SW 1271 (cell line): Measurements from ENCODE around the gene AMBRA1.

ENCODE experiments used
- DNase-seq, 2 experiments: peaks; one replicate each; lab custom pipeline; 2025; lab: John Stamatoyannopoulos, UW

Gene AMBRA1, protein sequence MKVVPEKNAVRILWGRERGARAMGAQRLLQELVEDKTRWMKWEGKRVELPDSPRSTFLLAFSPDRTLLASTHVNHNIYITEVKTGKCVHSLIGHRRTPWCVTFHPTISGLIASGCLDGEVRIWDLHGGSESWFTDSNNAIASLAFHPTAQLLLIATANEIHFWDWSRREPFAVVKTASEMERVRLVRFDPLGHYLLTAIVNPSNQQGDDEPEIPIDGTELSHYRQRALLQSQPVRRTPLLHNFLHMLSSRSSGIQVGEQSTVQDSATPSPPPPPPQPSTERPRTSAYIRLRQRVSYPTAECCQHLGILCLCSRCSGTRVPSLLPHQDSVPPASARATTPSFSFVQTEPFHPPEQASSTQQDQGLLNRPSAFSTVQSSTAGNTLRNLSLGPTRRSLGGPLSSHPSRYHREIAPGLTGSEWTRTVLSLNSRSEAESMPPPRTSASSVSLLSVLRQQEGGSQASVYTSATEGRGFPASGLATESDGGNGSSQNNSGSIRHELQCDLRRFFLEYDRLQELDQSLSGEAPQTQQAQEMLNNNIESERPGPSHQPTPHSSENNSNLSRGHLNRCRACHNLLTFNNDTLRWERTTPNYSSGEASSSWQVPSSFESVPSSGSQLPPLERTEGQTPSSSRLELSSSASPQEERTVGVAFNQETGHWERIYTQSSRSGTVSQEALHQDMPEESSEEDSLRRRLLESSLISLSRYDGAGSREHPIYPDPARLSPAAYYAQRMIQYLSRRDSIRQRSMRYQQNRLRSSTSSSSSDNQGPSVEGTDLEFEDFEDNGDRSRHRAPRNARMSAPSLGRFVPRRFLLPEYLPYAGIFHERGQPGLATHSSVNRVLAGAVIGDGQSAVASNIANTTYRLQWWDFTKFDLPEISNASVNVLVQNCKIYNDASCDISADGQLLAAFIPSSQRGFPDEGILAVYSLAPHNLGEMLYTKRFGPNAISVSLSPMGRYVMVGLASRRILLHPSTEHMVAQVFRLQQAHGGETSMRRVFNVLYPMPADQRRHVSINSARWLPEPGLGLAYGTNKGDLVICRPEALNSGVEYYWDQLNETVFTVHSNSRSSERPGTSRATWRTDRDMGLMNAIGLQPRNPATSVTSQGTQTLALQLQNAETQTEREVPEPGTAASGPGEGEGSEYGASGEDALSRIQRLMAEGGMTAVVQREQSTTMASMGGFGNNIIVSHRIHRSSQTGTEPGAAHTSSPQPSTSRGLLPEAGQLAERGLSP (N-terminal part only)

DNA sequence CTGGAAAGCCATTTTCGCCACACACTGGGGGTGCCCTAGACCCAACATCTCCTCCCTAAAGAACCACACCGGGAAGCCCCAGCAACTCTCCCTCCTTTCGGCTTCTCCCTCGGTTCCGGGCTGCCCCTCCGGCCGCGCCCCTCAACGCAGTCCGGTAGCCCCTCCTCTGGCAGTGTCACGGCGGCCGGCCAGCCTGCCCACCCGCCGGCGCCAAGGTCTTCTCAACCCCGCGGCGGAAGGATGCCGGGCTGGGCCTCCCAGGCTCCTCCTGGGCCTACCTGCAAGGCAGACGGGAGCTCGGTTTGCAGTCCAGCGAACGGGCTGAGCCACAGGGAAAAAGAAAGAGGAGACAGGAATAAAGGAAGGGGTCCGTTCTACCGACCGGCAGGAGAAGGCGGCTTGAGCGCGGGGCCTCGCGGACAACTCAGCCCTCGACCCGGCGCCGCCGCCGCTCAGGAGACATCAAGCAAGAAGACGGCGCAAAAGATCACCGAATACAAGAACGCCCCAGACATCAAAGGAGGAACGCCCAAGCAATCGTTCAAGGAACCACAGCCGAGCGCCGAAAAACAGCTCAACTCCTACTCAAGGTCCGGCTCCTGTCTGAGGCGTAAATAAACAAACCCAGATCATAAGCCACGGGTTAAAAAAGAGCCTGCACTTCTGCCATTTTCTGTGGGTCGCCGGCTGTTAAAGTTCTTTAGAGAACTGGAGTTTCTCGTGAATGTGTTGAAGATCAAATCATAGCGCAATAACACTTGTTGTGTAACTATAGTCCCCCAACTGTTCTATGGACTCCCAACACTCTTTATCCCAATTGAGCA is at the start of gene AMBRA1:
Gene AMBRA1, minus strand, starts transcription at position 474 of the 824 bp plus-strand sequence. CDS start 45,643 bp downstream, outside the sequence.
- peak; percentile 60 to 88 for DNase-seq

DNA sequence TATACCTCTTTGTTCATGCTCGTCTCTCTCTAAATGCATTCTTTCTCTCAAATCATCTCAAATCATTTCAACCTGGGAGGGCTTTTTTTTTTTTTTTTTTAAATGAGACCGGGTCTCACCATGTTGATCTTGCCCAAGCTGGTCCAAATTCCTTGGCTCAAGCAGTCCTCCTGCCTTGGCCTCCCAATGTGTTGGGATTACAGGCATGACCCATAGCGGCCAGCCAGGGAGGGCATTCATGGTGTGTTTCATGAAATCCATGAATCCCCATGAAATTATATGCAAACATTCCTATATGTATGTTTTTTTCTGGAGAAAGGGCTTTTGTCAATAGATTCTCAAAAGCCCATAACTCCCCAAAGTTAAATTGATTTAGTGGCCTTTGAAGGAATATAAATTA is 49.7 kb upstream of the AMBRA1 start:
- DNase-seq = no peak

DNA sequence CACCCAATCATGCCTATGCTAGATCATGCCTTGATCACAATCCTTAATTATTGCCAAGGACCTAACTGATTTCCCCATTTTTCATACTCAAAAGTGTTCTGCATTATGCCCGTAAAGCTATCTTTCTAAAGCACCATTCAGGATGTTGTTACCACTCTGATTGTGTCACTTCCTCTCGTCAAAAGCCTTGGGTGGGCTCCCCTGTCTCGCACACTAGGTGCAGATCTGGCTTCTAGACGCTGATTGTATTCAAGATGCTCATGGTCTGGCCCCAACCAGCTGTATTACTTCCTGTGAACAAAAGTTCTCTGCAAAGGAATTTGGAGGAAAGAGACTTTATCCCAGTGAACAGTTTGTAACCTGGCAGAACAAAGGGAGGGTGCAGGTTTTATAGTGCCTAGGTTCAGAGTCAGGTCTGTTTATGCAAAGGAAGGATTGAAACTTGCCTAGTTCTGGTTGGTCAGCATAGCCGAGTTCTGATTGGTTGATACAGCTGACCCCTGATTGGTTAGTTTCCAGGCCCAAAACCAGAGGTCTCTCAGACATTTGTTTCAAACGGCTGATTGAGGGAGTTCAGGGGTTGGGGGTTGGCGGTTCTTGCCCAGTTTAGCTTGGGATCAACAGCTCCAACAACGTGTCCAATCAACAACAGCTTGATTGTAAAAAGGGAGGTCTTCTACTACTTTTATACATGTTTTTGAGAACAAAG is 49.0 kb upstream of the AMBRA1 start:
- no peak for DNase-seq

DNA sequence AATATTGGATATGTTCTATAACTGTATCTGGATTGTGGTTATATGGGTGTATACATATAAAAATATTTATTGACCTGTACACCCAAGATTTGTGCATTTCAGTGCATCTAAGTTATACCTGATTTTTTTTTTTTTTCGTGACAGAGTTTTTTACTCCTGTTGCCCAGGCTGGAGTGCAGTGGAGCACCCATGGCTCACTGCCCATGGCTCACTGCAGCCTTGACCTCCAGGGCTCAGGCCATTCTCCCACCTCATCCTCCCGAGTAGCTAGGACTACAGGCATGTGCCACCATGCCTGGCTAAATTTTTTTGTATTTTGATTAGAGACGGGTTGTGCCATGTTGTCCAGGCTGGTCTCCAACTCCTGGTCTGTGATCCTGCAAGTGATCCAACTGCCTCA is 47.8 kb upstream of the AMBRA1 start:
- DNase-seq = no peak

DNA sequence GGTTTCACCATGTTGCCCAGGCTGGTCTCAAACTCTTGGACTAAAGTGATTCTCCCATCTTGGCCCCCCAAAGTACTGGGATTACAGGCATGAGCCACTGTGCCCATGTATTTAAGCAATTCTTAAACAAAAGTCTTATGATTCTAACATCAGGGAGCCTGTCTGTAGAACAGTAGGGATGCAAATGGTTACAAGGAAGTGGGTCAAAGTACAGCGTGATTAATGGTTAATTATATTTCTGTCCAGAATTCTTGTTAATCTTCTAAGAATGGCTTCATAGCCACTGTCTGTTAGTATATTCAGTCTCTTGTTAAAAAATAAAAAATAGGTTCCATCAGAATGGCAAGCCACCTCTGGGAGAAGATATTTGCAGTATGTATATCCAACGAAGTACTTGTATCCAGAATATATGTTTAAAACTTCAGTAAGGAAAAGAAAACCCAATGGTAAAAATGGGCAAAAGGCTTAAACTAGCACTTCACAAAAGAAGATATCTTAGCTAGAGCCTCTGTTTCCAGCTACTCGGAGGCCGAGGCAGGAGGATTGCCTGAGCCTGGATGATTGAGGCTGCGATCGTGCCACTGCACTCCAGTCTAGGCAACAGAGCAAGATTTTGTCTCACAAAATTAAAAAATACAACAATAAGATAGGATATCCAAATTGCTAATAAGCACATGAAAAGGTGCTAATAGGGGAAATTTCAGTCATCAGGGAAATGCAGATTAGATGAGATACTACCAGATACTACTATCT is 46.4 kb upstream of the AMBRA1 start:
- no peak for DNase-seq

DNA sequence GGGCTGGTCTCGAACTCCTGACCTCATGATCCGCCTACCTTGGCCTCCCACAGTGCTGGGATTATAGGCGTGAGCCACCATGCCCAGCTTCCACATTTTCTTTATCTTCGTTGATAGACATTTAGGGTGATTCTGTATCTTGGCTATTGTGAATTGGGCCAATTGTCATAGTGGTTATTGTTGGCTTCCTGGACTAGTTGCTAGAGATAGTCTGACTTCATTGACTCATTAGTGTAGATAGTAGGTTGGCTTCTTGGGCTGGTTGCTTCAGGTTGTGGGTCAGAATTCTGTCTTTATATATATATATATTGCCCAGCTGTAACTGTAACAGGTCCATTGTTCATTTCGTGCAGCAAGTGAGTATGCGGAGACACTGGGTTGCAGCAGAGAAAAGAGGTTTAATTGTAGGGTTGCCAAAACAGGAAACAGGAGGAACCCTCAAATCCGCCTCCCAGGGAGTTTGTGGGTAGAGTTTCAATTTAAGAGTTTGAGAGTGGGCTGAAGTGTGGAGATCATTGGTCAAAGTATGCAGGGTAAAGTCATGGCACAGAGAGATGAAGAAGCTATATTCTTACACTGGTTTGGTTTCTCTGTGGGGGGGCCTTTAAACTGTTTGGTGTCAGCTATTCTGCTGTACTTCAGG is 45.5 kb upstream of the AMBRA1 start:
- no peak for DNase-seq

DNA sequence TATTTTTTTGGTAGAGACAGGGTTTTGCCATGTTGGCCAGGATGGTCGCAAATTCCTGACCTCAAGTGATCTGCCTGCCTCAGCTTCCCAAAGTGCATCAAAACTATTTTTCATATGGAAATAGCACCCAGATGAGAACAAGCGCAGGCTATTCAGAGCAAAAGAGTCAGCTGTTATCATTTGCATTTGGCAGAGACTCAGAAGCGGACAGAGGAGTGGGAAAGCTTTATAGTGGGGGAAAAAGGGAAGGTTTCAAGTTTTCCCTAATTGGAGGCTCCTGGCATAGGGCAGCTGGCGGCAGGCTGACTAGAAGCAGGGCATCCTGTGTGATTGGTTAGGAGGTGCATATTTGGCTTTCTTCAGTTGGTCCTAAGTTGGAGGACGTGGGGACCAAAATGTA is 43.7 kb upstream of the AMBRA1 start:
- DNase-seq = no peak

DNA sequence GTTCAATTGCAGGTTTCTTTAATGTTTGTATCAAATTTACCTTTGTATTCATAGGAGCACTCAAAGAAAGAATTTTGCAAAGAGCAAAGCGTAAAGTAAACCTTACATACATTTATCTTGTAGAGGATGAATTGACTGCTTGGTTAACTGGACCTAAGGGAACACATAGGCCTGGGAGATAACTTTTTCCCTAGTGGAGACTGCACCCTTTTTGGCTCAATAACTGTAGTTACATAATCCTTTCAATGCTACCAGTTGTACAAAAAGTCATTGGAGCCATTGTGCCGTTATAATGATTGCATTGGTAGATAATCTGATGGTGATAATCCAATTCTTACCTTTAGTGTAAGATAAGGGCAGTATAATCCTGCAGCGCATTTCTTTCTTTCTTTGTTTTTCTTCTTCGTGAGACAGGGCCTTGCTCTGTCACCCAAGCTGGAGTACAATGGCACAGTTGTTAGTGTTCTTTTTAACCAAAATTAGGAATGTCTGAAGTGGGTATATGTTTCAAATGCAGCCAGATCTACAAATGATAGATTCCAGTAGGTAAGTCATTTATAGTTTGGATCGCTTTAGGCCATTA is 41.8 kb upstream of the AMBRA1 start:
- no peak for DNase-seq

DNA sequence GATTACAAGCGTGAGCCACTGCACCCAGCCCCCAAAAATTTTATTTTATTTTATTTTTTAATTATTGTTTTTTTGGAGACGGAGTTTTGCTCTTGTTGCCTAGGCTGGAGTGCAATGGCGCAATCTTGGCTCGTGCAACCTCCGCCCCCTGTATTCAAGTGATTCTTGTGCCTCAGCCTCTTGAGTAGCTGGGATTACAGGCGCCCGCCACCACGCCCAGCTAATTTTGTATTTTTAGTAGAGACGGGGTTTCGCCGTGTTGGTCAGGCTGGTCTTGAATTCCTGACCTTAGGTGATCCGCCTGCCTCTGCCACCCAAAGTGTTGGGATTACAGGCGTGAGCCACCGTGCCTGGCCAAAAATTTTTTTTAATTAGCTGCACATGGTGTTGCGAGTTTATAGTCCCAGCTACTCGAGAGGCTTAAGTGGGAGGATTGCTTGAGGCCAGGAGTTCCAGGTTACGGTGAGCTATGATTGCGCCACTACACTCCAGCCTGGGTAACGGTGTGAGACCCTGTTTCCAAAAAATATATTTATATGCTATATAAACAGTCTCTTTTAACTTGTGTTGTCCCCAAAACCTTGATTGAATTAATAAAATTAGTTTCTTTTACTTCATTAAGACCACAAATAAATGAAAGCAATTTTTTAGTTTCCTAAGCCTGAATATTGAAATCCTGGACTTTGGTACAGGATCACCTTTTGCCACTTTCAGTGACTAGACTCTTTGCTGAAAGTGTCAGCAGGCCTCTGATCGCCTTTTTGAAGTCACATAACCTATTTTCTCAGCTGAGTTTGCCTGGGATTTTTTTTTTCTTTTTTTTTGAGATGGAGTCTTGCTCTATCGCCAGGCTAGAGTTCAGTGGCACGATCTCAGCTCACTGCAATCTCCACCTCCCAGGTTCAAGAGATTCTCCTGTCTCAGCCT is 39.7 kb upstream of the AMBRA1 start:
- no peak for DNase-seq

DNA sequence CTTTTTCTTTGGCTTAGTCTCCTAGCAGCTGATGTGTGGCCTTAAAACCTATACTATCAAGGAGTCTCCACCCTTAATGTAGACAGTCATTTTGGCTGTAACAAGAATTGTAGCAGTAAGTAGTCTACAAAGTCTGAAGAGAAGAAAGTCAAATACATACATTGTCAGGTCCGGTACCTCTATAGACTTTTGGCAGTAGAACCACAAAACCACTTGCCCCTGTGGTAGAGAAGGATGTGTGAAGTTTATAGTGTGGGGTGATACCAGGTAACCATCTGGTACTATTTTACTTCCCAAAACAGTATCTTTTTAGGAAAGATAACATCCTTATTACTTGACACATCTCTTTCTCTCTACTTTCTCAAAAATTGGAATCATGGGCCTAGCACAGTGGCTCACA is 38.7 kb upstream of the AMBRA1 start:
- DNase-seq = no peak

DNA sequence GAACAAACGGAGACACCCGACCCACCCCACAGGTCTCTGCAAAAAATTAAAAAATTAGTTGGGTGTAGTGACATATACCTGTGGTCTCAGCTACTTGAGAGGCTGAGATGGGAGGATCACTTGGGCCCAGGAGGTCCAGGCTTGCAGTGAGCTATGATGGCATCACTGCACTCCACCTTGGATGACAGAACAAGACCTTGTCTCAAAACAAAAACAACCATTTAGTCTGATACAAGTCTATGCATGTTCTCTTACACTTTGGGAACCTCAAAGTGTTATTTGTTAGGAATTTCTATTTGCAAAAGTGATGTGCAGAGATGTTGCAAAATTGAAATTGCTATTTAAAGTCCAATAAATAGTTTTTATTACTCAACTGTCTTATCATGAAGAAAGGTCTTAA is 37.9 kb upstream of the AMBRA1 start:
- no peak for DNase-seq

DNA sequence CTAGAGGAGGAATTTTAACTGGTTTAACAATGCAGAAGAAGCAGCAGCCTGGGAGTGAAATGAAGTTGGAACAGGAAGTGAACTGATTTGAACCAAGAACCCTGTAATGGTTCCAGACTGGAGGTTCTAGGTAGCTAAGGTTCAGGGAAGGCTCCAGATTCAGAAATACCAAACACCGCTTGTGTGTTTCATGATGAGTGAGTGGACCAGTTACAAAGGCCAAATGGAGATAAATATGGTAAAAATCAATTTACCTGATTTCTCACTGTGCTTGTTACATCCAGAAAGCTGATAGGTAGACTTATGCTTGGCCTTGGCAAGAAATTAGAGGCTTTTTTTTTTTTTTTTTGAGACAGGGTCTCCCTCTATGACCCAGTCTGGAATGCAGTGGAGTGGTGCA is 36.4 kb upstream of the AMBRA1 start:
- no peak for DNase-seq

DNA sequence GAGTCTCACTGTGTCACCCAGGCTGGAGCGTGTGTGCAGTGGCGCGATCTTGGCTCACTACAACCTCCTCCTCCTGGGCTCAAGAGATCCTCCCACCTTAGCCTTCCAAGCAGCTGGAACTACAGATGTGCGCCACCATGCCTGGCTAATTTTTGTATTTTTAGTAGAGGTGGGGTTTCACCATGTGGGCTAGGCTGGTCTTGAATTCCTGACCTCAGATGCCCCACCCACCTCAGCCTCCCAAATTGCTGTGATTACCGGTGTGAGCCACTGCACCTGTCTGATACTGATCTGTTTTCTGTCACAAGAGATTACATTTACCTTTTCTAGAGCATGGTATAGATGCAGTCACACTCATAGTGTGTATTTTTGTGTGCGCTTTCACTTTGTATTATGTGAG is 35.1 kb upstream of the AMBRA1 start:
- no peak for DNase-seq

DNA sequence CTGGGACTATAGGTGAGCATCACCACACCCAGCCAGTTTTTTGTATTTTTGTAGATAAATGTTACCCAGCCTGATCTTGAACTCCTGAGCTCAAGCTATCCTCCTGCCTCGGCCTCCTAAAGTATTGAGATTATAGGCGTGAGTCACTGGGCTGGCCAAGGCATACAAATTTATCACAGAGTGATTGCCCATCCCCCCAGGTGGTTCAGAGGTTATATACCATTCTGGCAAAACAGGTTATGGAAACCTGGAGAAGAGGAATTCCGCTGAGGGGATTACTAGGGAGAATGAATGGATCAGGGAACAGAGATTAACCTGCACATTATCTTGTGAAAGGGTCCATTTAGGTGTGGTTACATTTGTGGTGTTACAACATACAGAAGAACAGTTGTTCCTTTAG is 31.6 kb upstream of the AMBRA1 start:
- DNase-seq = no peak

DNA sequence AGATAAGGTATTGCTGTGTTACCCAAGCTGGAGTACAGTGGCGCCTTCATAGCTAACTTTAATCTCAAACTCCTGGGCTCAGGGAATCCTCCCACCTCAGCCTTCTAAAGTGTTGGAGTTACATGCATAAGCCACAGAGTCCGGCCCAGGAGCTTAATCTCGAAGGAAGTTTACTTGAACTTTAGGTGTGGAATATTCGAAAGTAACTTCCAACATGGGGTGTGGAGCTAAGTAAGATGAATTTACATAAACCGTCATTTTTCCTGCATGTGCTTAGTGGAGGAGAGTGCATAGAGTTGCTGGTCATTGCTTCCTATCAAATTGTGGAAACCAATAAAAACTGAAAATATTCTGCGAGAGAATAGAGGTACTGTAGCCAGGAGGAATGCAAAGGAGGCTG is 25.0 kb upstream of the AMBRA1 start:
- DNase-seq = no peak

DNA sequence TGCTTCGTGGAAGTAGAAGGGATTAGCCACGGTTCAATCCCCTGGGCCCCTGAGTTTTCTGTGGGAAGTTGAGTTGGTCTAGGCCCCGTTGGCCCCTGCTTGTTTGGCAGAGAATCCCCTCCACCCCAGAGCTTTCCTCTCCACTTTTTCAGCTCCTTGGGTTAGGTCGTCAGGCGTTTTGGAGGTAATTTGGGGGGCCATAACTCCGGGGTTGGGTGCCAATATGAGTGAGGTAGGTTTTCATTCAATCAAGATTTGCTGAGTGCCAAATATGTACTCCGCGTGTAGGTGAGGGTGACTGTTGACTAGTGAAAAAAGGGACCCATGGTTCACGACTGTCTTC is 24.1 kb upstream of the AMBRA1 start:
- DNase-seq = no peak

DNA sequence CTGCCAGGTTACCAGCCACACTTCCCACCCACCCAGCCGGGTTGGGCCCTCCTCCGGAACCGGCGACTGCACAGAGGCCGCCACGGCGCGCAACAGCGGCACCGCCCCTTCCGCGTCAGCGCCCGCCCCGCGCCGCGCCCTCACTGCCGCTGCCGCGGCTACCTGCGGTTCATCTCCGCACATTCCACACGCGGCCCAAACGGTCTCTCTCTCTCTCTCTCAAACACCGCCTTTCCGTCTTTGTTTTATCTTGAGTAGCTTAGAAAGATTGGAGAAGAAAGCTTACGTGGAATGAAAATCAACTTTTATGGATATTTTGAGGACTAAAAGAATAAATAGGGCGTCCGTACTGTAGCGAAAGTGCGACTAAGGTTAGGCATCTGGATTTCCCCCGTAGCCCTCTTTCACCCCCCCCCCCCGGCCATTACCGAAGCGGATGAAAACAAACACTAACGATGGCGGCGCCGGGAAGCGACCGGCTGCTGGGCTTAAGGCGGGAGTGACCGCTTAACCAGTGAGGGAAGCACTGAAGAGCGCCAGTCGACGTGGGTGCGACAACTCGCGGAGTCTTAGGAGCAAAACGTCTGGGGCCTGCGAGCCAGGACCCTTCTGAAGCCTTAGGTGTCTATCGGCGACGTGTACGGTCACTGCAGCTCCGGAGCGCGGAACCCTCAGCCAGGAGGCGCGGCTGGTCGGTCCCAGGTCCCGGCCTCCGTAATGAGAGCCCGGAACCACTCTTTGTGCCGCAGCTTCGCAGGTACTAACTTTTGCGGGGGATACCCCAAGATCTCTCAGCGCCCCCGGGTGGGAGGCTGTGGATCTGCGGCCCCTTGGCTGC is 23.5 kb upstream of the AMBRA1 start, which contains the start of the genes ATG13 and HARBI1:
Gene ATG13, plus strand, starts transcription at position 420 of the 838 bp plus-strand sequence. CDS start 26,739 bp downstream, outside the sequence.
Gene HARBI1, minus strand, starts transcription at position 94 of the 838 bp plus-strand sequence. CDS start 990 bp downstream, outside the sequence.
- peak; percentile 58 to 94 for DNase-seq
